HL-60 (cell line): ENCODE measurements around the gene TPCN1.

Experiments
- DNase-seq, 2 experiments: peaks; one replicate each; pipeline ENCODE4 v3.0.0-alpha.2; 2010 to 2020; ENCODE audit warnings: low read depth in 1 of 2, low spot score in 1 of 2
- H3K27ac ChIP-seq: fragments of 250-450 bp; sonication (Bioruptor Pico); replicated peaks from 2 replicates; pipeline ENCODE4 v1.5.1; 2020; ENCODE audit warnings: mild to moderate bottlenecking, moderate library complexity
- H3K27me3 ChIP-seq: fragments of 250-450 bp; sonication (Bioruptor Pico); 2 replicates; pipeline ENCODE4 v1.5.1; 2021; ENCODE audit warnings: mild to moderate bottlenecking, moderate library complexity; ENCODE audit not compliant: insufficient read depth, poor library complexity, severe bottlenecking
- H3K4me3 ChIP-seq: replicated peaks from 2 replicates; pipeline ENCODE4 v1.5.1; 2011; ENCODE audit warnings: mild to moderate bottlenecking, control low read depth, low read length; ENCODE audit not compliant: insufficient read depth
- GABPA ChIP-seq: IDR thresholded peaks from 2 replicates; pipeline ENCODE4 v1.6.1; 2012; ENCODE audit warnings: low read depth
- POLR2AphosphoS5 ChIP-seq: IDR thresholded peaks from 2 replicates; pipeline ENCODE4 v1.6.1; 2012; ENCODE audit warnings: low read depth
- SPI1 ChIP-seq: IDR thresholded peaks from 2 replicates; pipeline ENCODE4 v1.6.1; 2012; ENCODE audit warnings: low read depth, mild to moderate bottlenecking, borderline replicate concordance
- TF ChIP-seq, protein P1 (sequence below): IDR thresholded peaks from 2 replicates; pipeline ENCODE4 v1.6.1; 2012; ENCODE audit warnings: low read depth; ENCODE audit not compliant: insufficient replicate concordance
- TF ChIP-seq, protein P2 (sequence below): IDR thresholded peaks from one replicate; pipeline ENCODE4 v1.5.1; 2011; ENCODE audit warnings: low read length, control low read depth, inconsistent platforms; ENCODE audit not compliant: insufficient read depth

Gene TPCN1

DNA sequence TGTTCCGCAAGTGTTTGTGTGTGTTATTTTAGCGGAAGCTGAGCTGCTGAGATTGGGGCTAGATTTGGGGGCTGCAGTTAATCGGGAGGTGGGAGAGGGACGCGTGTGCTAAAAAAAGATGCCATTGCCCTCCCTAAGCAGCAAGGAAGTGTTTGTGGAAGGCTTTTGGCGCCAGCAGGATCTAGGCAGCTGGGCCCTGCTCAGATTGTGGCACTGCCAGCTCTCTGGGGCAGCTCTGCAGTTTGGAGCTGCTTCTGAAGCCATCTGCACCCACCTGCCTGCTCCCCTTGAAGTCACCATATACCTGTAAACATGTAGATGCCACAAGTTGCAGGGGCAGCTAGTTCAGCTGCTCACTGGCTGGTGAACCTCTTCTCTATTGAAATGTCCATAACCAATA is 28.8 kb downstream of the TPCN1 start:
- no peak for TF ChIP-seq SPI1
- TF ChIP-seq, protein P1, sequence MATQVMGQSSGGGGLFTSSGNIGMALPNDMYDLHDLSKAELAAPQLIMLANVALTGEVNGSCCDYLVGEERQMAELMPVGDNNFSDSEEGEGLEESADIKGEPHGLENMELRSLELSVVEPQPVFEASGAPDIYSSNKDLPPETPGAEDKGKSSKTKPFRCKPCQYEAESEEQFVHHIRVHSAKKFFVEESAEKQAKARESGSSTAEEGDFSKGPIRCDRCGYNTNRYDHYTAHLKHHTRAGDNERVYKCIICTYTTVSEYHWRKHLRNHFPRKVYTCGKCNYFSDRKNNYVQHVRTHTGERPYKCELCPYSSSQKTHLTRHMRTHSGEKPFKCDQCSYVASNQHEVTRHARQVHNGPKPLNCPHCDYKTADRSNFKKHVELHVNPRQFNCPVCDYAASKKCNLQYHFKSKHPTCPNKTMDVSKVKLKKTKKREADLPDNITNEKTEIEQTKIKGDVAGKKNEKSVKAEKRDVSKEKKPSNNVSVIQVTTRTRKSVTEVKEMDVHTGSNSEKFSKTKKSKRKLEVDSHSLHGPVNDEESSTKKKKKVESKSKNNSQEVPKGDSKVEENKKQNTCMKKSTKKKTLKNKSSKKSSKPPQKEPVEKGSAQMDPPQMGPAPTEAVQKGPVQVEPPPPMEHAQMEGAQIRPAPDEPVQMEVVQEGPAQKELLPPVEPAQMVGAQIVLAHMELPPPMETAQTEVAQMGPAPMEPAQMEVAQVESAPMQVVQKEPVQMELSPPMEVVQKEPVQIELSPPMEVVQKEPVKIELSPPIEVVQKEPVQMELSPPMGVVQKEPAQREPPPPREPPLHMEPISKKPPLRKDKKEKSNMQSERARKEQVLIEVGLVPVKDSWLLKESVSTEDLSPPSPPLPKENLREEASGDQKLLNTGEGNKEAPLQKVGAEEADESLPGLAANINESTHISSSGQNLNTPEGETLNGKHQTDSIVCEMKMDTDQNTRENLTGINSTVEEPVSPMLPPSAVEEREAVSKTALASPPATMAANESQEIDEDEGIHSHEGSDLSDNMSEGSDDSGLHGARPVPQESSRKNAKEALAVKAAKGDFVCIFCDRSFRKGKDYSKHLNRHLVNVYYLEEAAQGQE: no peak
- no peak for TF ChIP-seq POLR2AphosphoS5
- TF ChIP-seq GABPA: no peak
- TF ChIP-seq, protein P2, sequence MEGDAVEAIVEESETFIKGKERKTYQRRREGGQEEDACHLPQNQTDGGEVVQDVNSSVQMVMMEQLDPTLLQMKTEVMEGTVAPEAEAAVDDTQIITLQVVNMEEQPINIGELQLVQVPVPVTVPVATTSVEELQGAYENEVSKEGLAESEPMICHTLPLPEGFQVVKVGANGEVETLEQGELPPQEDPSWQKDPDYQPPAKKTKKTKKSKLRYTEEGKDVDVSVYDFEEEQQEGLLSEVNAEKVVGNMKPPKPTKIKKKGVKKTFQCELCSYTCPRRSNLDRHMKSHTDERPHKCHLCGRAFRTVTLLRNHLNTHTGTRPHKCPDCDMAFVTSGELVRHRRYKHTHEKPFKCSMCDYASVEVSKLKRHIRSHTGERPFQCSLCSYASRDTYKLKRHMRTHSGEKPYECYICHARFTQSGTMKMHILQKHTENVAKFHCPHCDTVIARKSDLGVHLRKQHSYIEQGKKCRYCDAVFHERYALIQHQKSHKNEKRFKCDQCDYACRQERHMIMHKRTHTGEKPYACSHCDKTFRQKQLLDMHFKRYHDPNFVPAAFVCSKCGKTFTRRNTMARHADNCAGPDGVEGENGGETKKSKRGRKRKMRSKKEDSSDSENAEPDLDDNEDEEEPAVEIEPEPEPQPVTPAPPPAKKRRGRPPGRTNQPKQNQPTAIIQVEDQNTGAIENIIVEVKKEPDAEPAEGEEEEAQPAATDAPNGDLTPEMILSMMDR: no peak
- Histone ChIP-seq H3K27ac (no peak overlapping the region), H3K4me3 (no peak overlapping the region), H3K27me3 (no peaks in the 10 kb centered on the region)
- no peak for DNase-seq

DNA sequence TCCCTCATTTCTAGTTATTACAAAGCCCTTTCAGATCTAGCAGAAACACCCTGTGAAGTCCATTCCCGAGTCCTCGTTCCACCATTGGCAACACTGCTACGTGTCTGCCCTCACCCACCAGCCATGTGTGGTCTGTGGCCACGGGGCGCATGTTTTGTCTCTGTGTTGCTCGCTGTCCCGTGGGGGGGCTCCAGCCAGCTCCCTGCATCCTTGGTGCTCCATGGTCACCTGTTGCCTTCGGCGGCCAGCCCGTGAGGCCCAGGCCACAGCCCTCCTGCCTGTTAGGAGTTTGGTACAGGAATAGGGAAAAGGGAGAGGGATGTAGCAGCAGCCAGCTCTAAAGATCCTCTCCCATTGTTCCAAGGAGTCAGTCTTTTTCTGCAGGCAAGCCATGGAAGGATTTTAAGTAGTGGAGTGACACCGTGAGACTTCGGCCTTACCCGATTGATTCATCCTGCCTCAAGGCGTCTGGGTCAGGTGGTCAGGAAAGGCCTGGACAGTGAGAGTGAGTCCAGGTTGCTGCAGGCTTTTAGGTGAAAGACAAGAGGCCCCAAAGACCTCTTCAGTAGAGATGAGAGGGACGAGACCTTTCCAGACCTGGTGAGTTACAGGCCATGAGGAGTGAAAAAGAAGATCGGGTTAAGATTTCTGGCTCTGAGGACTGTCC is 30.3 kb downstream of the TPCN1 start:
- TF ChIP-seq, protein P1: no peak
- TF ChIP-seq POLR2AphosphoS5 (no peak), GABPA (no peak), SPI1 (no peak)
- TF ChIP-seq, protein P2: no peak
- DNase-seq: no peak
- H3K27ac ChIP-seq: no peak overlapping the region

DNA sequence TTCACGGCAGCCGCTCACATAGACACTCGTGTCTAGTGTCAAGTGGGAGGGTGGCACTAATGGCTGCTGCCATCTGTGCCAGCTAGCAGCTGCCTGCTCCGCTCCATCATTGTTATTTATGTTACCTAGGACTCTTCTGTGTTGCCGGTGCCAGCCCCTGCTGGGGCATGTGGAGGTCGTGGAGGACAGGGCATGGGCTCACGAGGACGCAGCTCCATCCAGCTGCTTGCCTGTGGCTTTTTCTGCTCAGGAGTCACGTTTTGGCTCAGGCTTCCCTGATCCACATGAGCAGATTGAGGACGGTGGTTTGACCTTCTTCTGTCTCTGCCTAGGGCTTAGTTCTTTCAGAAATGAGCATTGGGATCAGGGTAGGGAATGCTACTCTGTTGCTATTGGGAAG is 31.2 kb downstream of the TPCN1 start:
- Histone ChIP-seq H3K4me3 (no peak overlapping the region), H3K27ac (no peak overlapping the region), H3K27me3 (no peaks in the 10 kb centered on the region)
- DNase-seq: no peak
- TF ChIP-seq GABPA: no peak

More for the DNA sequence above, 30.3 kb downstream of the TPCN1 start:
- Histone ChIP-seq H3K27me3 (no peaks in the 10 kb centered on the region), H3K4me3 (no peak overlapping the region)

DNA sequence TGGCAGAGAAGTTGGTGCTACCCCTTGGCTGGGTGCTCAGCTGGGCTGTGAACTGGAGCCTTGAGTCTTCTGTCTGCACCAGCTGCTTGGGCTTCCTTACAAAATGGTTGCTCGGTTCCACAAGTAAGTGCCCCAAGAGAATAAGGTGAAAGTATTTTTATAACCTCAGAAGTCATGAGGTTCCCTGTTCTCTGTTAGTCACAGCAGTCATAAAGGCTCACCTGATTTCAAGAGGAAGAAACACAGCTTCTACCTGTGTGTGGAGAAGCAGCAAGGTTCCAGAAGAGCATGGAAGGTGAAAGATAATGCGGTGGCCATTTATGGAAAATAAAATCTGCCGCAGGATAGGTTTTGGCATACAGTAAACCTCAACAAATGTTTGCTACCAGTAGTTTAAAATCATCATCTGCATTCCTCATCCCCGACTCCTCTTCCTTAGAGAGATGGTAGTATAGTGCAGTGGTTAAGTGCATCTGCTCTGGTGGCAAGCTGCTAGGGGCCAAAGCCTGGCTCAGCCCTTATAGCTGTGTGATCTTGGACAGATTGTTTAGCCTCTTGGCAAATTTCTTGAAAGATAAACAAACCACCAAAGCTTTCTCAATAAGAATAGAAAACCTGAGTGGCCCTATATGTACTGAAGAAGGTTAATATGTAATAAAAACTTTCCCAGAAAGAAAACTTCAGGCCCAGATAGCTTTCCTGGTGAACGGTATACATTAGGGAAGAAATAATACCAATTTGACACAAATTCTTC is 32.4 kb downstream of the TPCN1 start:
- TF ChIP-seq, protein P1: no peak
- H3K4me3 ChIP-seq: no peak overlapping the region
- DNase-seq: no peak
- no peak overlapping the region for H3K27ac ChIP-seq
- no peaks in the 10 kb centered on the region for H3K27me3 ChIP-seq
